Stimulated activated CD4-positive, alpha-beta T cell treated with anti-CD3 and anti-CD28 coated beads, Interleukin-4, amount 100 ng/mL, for 24 hours (primary cell): ENCODE measurements around the gene MMP21.

ENCODE experiments used
- DNase-seq: peaks from one replicate; pipeline ENCODE4 v3.0.0-alpha.2; 2020

MMP21 gene

GRCh38 chr10:125775491-125776106, at the start of gene MMP21:
MMP21 (minus strand) TSS chr10:125775821; CDS start chr10:125775821, 0 bp downstream.
- DNase-seq: no peak

GRCh38 chr10:125824736-125825135, 49.1 kb upstream of the MMP21 start:
- DNase-seq: no peak

DNA sequence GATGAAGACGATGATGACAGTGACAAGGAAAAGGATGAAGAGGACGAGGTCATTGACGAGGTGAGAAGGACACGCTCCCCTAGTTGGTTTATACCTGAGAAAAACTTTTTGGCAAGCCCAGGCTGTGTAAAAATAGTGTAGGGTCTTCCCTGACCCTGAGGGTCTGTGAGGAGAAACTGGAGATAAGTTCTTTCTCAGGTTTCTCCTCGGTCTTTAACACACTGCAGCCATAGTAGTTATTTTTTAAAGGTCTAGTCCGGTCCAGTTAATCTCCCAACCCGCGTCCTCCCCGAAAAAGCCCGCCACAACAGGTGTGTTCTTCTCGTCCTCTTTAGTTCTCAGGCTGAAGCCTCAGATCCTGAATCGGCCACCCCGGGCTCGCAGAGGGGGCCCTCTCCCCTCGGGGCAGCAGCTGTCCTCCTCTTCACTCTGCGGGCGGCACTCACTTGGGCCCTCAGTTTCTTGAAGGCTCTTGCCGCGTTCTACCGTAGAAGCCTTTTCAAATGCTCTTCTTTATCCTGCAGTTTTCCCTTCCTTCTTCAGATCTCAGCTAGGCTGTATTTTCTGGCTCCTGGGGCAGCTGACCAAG, 48.1 kb upstream of the MMP21 start:
- DNase-seq: peak; percentile 9

- DNase-seq: peak; percentile 92
These were observed 47.4 kb upstream of the MMP21 start, which contains the start of the genes BCCIP and UROS for GRCh38 chr10:125822878-125823662. BCCIP (plus strand) TSS chr10:125823546; CDS start chr10:125823558, 12 bp downstream. UROS (minus strand) TSS chr10:125823258; CDS start chr10:125816499, 6,759 bp downstream.

- DNase-seq: no peak
These were observed 45.1 kb upstream of the MMP21 start for GRCh38 chr10:125820701-125821100.

DNA sequence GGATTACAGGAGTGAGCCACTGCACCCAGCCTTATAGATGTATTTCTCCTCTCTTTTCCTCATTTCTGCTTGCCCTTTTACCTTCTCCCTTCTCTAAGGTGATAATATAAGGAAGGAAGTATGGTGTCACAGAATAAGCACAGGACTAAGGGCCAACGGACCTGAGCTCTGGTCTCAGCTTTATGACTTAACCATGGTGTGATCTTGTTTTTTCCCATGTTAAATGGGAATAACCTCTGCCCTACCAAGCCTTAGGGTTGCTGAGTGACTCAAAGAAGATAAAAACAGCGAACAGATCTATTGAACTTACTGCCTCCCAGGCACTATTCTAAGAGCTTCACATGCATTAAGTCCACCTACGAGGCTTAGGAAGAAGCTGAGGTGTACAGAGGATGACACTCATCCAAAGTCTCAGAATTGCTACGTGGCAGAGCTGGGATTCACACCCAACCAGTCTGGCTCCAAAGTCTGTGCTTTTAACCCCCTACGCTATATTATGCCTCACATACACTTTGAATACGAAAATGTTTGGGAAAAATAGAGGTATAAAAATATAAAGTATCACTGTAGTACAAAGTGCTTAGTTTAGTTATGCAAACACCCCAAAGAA, 41.8 kb upstream of the MMP21 start:
- DNase-seq: no peak

GRCh38 chr10:125816548-125816947, 40.9 kb upstream of the MMP21 start:
- no peak for DNase-seq

- no peak for DNase-seq
These were observed 40.1 kb upstream of the MMP21 start for GRCh38 chr10:125815764-125816163.

- no peak for DNase-seq
These were observed 36.6 kb upstream of the MMP21 start for GRCh38 chr10:125812128-125812750.

DNA sequence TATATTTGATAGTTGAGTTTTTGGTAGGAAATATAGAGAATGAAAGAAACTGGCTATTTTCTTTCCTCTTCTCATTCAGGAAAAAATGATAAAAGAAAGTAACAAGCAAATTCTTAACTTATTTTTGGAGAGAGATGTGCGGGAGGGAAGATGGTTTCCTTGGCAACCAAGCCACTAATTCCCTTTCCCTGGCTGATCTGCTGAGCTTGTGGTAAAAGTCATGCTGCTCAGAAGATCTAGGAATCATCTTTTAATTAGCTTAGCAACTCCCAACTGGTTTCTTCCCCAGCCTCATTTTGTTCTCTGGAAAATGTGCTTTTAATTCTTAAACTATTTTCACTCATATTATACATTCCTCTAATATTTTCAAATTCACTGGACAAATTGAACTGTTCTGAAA, 35.6 kb upstream of the MMP21 start:
- no peak for DNase-seq

- DNase-seq: no peak
These were observed 32.4 kb upstream of the MMP21 start for GRCh38 chr10:125808047-125808446.

DNA sequence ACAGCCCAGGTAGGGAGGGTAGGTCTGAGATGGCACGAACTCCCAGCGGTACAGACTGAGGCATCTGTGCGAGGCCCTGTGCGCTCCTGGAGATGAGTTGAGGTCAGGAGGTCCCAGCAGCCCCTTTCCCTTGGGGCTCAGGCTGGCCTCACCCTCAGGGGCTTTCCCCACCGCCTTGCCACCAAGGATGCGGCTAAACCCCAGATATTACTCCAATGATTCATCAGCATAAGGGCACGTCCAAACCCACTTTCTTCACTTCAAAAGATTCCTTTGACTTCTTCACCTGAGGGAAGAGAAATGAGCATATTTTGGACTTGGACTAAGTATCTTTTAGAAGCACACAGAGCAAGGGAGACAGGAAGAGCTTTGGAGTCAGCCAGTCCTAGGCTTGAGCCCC, 27.1 kb upstream of the MMP21 start:
- DNase-seq: no peak

GRCh38 chr10:125802131-125802530, 26.5 kb upstream of the MMP21 start:
- DNase-seq: no peak

DNA sequence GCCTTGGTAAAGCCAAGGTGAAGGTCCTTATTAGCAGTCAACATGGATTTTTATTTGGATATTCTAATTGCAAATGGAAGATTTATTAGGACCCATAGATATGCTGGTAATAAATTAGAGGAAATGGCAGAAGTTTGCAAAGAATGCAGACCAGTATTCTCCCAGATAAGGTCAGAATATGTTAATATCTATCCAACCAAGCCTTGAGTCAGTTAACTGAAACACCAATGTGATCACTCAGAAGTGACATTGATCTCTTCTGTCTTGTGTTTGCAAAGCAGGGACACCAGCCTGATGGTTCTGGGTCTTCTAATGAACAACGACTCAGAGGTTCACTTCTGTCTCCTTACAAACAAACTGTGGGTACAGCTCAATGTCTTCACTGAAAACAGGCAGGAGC, 26.0 kb upstream of the MMP21 start:
- DNase-seq: no peak

GRCh38 chr10:125799451-125800182, 24.0 kb upstream of the MMP21 start:
- DNase-seq: no peak

DNA sequence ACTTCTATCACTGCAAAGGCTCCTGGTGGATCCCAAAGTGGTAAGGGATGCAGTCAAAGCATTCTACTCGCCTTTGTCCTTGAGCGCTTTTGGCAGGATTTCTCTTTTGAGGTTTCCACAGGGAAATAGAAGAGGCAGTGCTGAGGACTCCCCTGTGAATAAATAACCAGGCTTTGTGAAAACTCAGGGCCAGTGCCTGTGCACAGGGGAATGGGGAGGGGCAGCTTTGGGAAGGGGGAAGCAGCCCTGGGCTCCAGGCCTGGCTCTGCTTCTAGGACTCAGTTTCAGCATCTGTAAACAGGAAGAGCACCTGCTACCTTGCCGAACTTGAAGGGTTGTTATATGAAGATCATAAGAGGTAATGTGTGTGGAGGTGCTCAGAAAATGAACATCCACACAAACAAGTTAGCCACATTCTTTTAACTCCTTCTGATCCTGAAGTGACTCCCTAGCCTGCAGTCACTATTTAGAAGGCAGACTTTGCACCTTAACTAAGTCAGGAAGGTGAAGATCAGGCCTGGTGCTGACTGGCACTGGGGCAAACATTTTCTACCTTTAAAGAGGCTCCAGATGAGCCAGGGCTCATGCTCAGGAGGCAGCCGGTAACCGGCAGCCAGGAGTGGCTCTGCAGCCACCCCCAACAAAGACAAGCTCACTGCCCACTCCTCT, 22.5 kb upstream of the MMP21 start:
- no peak for DNase-seq

DNA sequence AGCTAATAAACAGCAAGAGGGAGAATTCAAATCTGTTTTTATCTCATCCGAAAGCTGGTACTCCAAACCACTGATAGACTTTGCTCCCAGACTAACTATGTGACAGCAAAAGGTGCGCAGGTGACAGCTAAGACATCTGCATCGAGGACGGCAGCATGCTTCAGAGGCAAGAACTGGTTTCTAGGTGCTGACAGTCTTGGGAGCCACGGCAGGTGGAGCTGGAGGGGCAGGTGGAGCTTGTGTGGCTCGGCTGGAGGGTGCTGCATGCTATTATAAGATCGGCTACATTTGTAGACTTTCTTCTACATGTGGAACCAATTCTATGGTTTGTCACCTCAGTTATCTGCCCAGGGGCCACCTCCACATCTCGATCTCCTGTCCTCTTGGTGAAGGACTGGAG, 21.8 kb upstream of the MMP21 start:
- DNase-seq: no peak

DNA sequence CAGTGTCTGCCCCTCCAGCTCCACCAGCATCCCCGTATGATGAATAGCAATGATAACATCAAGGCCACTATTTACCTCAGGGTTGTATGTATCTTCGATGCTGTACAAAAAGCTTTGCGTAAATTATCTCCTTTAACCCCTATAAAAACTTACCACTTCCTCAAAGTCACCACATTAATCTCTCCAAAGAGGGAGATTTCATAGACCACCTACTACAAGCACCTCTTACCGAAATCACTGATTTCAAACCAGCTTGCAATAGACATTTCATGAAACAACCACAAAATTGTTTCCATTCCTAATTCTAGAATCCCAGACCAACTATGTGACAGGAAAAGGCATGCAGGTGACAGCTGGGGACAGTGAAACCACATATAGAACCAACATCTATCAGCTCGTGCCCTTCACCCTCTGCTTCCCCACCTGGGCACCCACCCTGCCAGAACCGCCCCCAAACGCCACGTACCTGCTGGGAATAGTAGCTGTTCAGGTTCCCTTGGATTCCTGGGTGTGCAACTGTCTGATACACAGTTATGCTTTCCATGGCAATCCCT, 20.1 kb upstream of the MMP21 start:
- DNase-seq: no peak

DNA sequence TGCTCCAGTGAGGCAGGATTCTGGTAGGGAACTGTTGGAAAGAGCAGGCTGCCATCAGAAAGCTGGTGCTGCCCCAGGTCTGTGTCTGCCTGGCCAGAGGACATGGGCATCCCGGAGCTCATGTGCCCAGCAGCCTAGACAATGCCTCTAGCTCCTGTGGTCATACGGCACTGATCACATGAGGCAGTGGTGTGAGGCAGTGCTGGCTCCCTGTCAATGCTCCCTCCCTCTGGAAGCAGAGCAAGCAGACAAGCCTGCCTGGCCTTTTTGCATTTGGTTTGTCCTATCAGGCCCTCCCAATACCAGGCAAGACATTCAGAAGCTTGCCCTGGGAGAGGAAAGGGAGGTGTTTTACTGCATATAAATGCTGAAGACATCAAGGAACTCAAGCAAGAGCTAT, 19.5 kb upstream of the MMP21 start:
- DNase-seq: no peak

DNA sequence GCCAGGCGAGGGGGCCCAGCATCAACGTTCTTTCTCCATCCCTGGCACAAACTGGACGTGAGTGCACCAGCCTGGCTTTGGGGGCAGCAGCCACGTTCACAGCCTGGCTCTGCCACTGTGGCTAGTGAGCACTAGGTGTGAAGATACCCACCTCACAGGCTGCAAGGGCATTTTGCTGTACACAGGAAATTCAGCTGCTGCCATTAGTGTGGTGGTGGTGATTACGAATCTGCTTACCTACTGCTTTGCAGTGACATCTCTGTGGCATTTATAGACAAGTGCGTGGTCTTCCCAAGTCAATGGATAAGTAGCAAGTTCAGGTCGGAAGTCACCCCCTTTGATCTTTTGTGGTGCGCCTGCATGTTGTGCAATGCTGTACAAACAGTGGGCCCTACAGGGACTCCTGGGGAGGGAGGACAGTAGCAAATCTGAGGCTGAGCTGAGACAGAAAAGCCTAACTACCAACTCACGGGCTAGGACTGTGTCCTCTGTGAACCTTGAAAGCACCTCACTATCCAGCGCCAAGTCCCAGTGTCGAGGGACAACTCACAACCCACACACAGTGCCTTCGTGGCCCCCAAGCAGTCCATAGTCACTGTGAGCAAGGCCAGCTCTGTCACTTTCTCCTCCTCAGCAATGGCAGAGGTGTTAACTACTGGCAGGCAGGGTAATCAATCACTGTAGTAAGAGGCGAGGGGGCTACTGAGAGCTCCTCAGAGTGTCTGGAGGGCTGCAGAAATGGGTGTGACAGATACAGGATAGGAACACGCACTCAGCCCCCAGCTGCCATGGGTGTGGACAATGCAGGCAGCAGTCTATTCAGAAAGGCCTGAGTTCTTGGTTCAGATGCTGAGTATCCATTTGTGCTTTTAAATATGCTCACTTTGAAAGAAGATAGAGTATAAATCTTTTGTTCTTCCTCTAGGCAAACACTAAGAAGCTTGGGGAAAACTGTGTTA, 17.0 kb upstream of the MMP21 start:
- no peak for DNase-seq
